Tibial nerve (tissue), 4 donors: Measurements from ENCODE around the gene ANK2. TPM values are rescaled to one million over a fixed set of nuclear protein-coding genes. Genes with fewer than 3 reads are reported as not detected.
"Not testable (repeated sequence)": the region's sequence is repeated elsewhere in the genome, so short reads cannot be mapped to it uniquely, and the experiment has no call there.

Source experiments
- DNase-seq, 2 donors: peaks; one replicate each; pipeline ENCODE4 v3.0.0-alpha.2; 2019; ENCODE audit warnings: low spot score in 2 of 2
- H3K27ac ChIP-seq, 4 donors: fragments of 200-600 bp; sonication (generic) in 3 of 4; one replicate each; pipeline ENCODE4 v1.5.1; 2017 to 2019; ENCODE audit warnings: mild to moderate bottlenecking in 1 of 4
- H3K27me3 ChIP-seq, 2 donors: fragments of 200-600 bp; sonication (generic) in 1 of 2; one replicate each; pipeline versions ENCODE4 v1.5.1 to v1.6.0; 2017 to 2019
- H3K36me3 ChIP-seq, 3 donors: fragments of 200-600 bp; sonication (generic); one replicate each; pipeline ENCODE4 v1.5.1; 2018 to 2019
- H3K4me1 ChIP-seq, 4 donors: fragments of 200-600 bp; sonication (generic) in 3 of 4; one replicate each; pipeline ENCODE4 v1.5.1; 2017 to 2019
- H3K4me3 ChIP-seq, 4 donors: fragments of 200-600 bp; sonication (generic) in 3 of 4; one replicate each; pipeline ENCODE4 v1.5.1; 2017 to 2019; ENCODE audit warnings: mild to moderate bottlenecking in 1 of 4, moderate library complexity in 1 of 4
- H3K9me3 ChIP-seq, 4 donors: fragments of 200-600 bp; sonication (generic) in 3 of 4; one replicate each; pipeline ENCODE4 v1.5.1; 2017 to 2019
- EP300 ChIP-seq, 2 donors: sonication (generic); formaldehyde crosslinking; IDR thresholded peaks; one replicate each; pipeline ENCODE4 v1.6.1; 2017; ENCODE audit warnings: antibody characterized with exemption in 2 of 2, mild to moderate bottlenecking in 1 of 2
- POLR2A ChIP-seq, 2 donors: fragments of 450-650 bp; IDR thresholded peaks; one replicate each; pipeline ENCODE4 v1.6.1; 2017; ENCODE audit warnings: antibody characterized with exemption in 2 of 2, mild to moderate bottlenecking in 2 of 2, moderate library complexity in 2 of 2
- WGBS, 2 donors: methylation state at CpG; one replicate each; pipeline ENCODE4 v1.1.5; 2018; 5-methylcytosine and 5-hydroxymethylcytosine counted together
- total RNA-seq, 4 donors: library from RNA; depleted of rRNA; stranded (reverse); fragments of >200 nt; gene quantifications; one replicate each; pipeline ENCODE4 v1.1.0, GENCODE V29; 2016
- TF ChIP-seq, protein P1 (sequence below), 5 experiments: fragments of 200-600 bp in 3 of 5; fragments of 450-650 bp in 2 of 5; sonication (generic) in 3 of 5; IDR thresholded peaks; one replicate each; pipeline ENCODE4 v1.5.1; 2016 to 2019; ENCODE audit warnings: antibody characterized with exemption in 5 of 5, mild to moderate bottlenecking in 3 of 5, moderate library complexity in 2 of 5

ANK2 gene
- total RNA-seq, 4 donors from 2014 or later, result 63.9 to 113 (median 87.5) TPM

DNA sequence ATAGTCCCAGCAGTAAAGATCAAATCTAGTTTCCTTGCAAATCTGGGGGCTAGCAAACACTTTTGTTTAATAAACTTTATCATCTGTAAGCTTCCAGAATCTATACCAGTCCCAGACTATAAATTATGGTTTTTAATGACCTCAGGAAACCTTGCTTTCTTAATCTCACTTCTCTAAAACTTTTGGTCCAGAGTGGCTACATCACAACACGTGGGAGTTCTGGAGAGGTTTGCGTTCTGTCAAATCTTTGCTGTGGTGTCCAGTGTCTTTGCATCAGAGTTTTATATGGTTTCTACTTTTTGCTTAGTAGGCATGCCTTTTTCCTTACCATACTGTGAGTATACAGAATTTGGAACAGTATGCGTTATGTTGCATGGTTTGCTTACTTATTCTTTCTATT lies 193.9 kb downstream of the ANK2 start:
- no peaks in the 10 kb centered on the region for H3K4me1 ChIP-seq
- no peaks in the 10 kb centered on the region for H3K27me3 ChIP-seq
- DNase-seq, result no peak
- H3K27ac ChIP-seq, result no peak overlapping the region
- TF ChIP-seq EP300 (IDR thresholded peaks at IDR 0.05) (no peak), POLR2A (IDR thresholded peaks at IDR 0.05) (no peak)
- TF ChIP-seq, protein P1, sequence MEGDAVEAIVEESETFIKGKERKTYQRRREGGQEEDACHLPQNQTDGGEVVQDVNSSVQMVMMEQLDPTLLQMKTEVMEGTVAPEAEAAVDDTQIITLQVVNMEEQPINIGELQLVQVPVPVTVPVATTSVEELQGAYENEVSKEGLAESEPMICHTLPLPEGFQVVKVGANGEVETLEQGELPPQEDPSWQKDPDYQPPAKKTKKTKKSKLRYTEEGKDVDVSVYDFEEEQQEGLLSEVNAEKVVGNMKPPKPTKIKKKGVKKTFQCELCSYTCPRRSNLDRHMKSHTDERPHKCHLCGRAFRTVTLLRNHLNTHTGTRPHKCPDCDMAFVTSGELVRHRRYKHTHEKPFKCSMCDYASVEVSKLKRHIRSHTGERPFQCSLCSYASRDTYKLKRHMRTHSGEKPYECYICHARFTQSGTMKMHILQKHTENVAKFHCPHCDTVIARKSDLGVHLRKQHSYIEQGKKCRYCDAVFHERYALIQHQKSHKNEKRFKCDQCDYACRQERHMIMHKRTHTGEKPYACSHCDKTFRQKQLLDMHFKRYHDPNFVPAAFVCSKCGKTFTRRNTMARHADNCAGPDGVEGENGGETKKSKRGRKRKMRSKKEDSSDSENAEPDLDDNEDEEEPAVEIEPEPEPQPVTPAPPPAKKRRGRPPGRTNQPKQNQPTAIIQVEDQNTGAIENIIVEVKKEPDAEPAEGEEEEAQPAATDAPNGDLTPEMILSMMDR (IDR thresholded peaks at IDR 0.05), result no peak
- H3K4me3 ChIP-seq, result no peak overlapping the region
- 85 to 90% methylated on average over 3 of the region's 3 CpGs for WGBS, 2 donors
- H3K9me3 ChIP-seq, result no peaks in the 10 kb centered on the region
- H3K36me3 ChIP-seq, result peaks cover 0 to 3% (median 0%) of the 10 kb centered on the region in 3 donors

DNA sequence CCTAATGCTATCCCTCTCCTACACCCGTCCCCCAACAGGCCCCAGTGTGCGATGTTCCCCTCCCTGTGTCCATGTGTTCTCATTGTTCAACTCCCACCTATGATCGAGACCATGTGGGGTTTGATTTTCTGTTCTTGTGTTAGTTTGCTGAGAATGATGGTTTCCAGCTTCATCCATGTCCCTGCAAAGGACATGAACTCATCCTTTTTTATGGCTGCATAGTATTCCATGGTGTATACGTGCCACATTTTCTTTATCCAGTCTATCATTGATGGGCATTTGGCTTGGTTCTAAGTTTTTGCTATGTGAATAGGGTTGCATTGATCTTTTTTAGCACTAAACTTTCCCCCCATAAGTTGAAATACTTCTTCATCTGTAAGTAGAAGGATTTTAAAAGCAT lies 195.3 kb downstream of the ANK2 start:
- H3K27ac ChIP-seq, H3K4me1 ChIP-seq, DNase-seq, H3K27me3 ChIP-seq, H3K4me3 ChIP-seq, H3K9me3 ChIP-seq, H3K36me3 ChIP-seq: not testable (repeated sequence)
- 94 to 98% methylated on average over 4 of the region's 4 CpGs for WGBS, 2 donors

DNA sequence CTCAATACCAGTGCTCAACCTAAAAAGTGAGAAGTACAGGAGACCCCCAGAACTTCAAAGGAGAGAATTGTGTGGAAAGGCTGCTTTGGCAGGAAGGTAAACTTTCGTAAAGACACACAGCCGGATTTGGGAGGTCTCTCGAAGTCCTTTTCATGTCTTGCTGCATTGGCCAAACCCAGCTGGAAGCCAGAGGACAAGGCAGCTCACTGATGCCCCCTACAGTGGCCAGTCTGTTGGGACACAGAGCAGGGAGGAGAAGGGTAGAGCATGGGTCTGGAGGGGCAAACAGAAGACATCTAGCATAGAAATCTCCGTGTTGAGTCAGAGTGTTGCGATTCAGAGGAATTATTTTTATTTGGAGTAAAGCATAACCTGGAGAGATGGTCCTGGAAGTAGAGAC lies 198.9 kb downstream of the ANK2 start:
- Histone ChIP-seq H3K4me3 (no peak overlapping the region), H3K9me3 (no peaks in the 10 kb centered on the region), H3K27me3 (no peaks in the 10 kb centered on the region), H3K27ac (no peak overlapping the region), H3K36me3 (peaks cover 0 to 21% (median 0%) of the 10 kb centered on the region in 3 donors), H3K4me1 (no peaks in the 10 kb centered on the region)
- TF ChIP-seq, protein P1 (IDR thresholded peaks at IDR 0.05), result no peak
- TF ChIP-seq EP300 (IDR thresholded peaks at IDR 0.05), result no peak
- no peak for TF ChIP-seq POLR2A (IDR thresholded peaks at IDR 0.05)
- DNase-seq, result no peak
- 91 to 93% methylated on average over 5 of the region's 5 CpGs for WGBS, 2 donors

DNA sequence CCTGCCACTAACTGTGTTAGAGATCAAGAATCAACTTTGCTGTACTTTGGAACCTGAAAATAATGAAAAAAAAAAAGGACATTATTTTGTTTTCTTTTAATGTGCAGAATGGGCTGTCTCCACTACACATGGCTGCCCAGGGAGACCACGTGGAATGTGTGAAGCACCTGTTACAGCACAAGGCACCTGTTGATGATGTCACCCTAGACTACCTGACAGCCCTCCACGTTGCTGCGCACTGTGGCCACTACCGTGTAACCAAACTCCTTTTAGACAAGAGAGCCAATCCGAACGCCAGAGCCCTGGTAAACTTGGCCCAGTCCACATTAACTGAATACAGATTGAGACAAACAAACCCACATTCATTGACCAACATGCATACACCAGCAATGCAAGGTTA lies 206.2 kb downstream of the ANK2 start:
- no peak overlapping the region for H3K27ac ChIP-seq
- peaks cover 0 to 32% (median 0%) of the 10 kb centered on the region in 3 donors for H3K36me3 ChIP-seq
- no peaks in the 10 kb centered on the region for H3K4me1 ChIP-seq
- WGBS, 2 donors, result 89% methylated on average over 6 of the region's 6 CpGs
- no peak overlapping the region for H3K4me3 ChIP-seq
- DNase-seq, result no peak
- TF ChIP-seq, protein P1 (IDR thresholded peaks at IDR 0.05), result no peak
- no peak for TF ChIP-seq POLR2A (IDR thresholded peaks at IDR 0.05)
- TF ChIP-seq EP300 (IDR thresholded peaks at IDR 0.05), result no peak
- H3K9me3 ChIP-seq, result no peaks in the 10 kb centered on the region
- no peaks in the 10 kb centered on the region for H3K27me3 ChIP-seq

DNA sequence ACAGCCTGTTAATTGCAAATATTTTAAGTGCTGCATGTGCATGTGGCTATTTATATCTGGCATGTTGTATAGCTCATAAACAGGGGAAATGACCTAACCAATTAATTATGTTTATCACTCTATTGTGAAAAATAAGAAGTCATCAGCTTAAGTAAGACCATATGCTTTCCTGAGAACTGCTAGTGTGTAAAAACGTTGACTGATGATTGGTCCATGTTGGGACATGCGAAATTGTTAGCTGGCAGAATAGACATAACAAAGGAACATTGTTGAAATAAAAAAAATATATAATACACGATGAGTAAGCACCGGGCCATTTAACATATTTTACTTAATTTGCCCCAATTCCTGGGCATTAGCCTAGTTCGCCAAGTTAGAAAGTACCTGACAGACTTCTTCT lies 207.5 kb downstream of the ANK2 start:
- no peaks in the 10 kb centered on the region for H3K27me3 ChIP-seq
- DNase-seq, result no peak
- TF ChIP-seq POLR2A (IDR thresholded peaks at IDR 0.05), result no peak
- TF ChIP-seq, protein P1 (IDR thresholded peaks at IDR 0.05), result no peak
- TF ChIP-seq EP300 (IDR thresholded peaks at IDR 0.05), result no peak
- no peak overlapping the region for H3K4me3 ChIP-seq
- H3K36me3 ChIP-seq, result peaks cover 0 to 27% (median 0%) of the 10 kb centered on the region in 3 donors
- 44 to 55% methylated on average over 5 of the region's 5 CpGs for WGBS, 2 donors
- no peak overlapping the region for H3K27ac ChIP-seq
- no peaks in the 10 kb centered on the region for H3K9me3 ChIP-seq
- H3K4me1 ChIP-seq, result no peaks in the 10 kb centered on the region

DNA sequence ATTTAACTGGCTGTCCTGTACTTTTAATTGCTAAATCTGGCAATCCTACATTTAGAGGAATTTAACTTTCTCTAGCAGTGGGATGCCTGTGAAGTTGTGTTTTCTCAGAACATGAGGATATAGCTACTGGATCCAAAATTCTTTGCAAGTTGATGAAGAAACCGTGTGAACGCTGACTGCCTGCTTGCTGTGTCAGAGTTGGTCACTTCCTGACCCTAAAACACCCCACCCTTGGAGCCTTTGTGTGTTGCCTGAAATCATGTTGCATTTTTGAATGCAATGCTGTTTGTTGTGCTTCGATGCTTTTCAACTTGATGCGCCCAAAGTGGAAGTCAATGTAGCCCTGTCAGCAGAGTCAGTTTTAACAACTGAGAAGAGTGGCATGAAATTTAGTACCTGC lies 211.2 kb downstream of the ANK2 start:
- peaks cover 0 to 14% (median 0%) of the 10 kb centered on the region in 3 donors for H3K36me3 ChIP-seq
- H3K27me3 ChIP-seq, result no peaks in the 10 kb centered on the region
- H3K9me3 ChIP-seq, result no peaks in the 10 kb centered on the region
- no peak for DNase-seq
- TF ChIP-seq, protein P1 (IDR thresholded peaks at IDR 0.05), result no peak
- TF ChIP-seq EP300 (IDR thresholded peaks at IDR 0.05) (no peak), POLR2A (IDR thresholded peaks at IDR 0.05) (no peak)
- H3K27ac ChIP-seq, result no peak overlapping the region
- H3K4me3 ChIP-seq, result no peak overlapping the region
- WGBS, 2 donors, result 76 to 78% methylated on average over 4 of the region's 4 CpGs
- no peaks in the 10 kb centered on the region for H3K4me1 ChIP-seq
